ENCODE measurements around the gene SDHA. TPM values are rescaled to one million over a fixed set of nuclear protein-coding genes. Genes with fewer than 3 reads are reported as not detected.
"Not testable (repeated sequence)": the region's sequence is repeated elsewhere in the genome, so short reads cannot be mapped to it uniquely, and the experiment has no call there.

SDHA gene
- total and polyA plus RNA-seq, 2 of the 8 experiments (the other 6 are each of a cell fraction or from before 2014, with no cell fraction given) = 59.7 to 87.3 TPM

GRCh38 chr5:196350-196749, 21.8 kb upstream of the SDHA start (continued):
- TF ChIP-seq RXRA (IDR thresholded peaks at IDR 0.05; ENCODE audit: insufficient read depth, low read depth, low read length) (no peak), BCL11A (IDR thresholded peaks at IDR 0.05; ENCODE audit: low read depth in 2 of 2, low read length in 2 of 2) (no peak), SIRT6 (IDR thresholded peaks at IDR 0.05; ENCODE audit: low read length) (no peak), E2F6 (IDR thresholded peaks at IDR 0.05) (no peak), EZH2 (IDR thresholded peaks at IDR 0.05; ENCODE audit: low read depth, low read length, severe bottlenecking) (no peak), SAP30 (IDR thresholded peaks at IDR 0.05; ENCODE audit: insufficient read depth, insufficient replicate concordance, low read length) (no peak)

- H4K91ac ChIP-seq (replicated peaks; ENCODE audit: insufficient read length, low read length); H3K9me3 ChIP-seq (ENCODE audit: insufficient read depth in 2 of 2, low read depth in 1 of 2, low read length in 1 of 2); H3K56ac ChIP-seq (replicated peaks; ENCODE audit: insufficient read length, low read depth, low read length); H2BK5ac ChIP-seq (ENCODE audit: low read depth, low read length); FAIRE-seq; POLR2A ChIA-PET (ENCODE audit: partially characterized antibody); CTCF ChIA-PET (ENCODE audit: partially characterized antibody); H3K9ac ChIP-seq (replicated peaks in 1 of 4; ENCODE audit: extremely low read depth in 1 of 4, low read depth in 3 of 4, low read length in 3 of 4); H3K14ac ChIP-seq (ENCODE audit: insufficient read length); H3K79me2 ChIP-seq (ENCODE audit: control insufficient read depth in 1 of 2, insufficient read depth in 2 of 2, low read length in 2 of 2); H2AFZ ChIP-seq (ENCODE audit: low read length); H4K20me1 ChIP-seq (replicated peaks in 1 of 2; ENCODE audit: control insufficient read depth in 1 of 2, insufficient read depth in 2 of 2, low read length in 2 of 2); H4K5ac ChIP-seq (ENCODE audit: insufficient read length, low read depth, low read length); H3K79me1 ChIP-seq (ENCODE audit: low read depth, low read length); H2AK5ac ChIP-seq (ENCODE audit: low read depth, low read length); H3K4me3 ChIP-seq (ENCODE audit: extremely low read depth in 1 of 4, insufficient read depth in 2 of 4, low read depth in 3 of 4, low read length in 4 of 4); H3K4me1 ChIP-seq (replicated peaks in 1 of 4; ENCODE audit: control insufficient read depth in 3 of 4, insufficient read depth in 4 of 4, low read length in 3 of 4); H2BK15ac ChIP-seq (ENCODE audit: low read length); H2BK20ac ChIP-seq (ENCODE audit: low read length); H3K4ac ChIP-seq (replicated peaks; ENCODE audit: insufficient read length, low read depth, low read length); DNase-seq (ENCODE audit: low read depth in 1 of 2, low spot score in 2 of 2); H3K27me3 ChIP-seq (replicated peaks in 1 of 4; ENCODE audit: control insufficient read depth in 3 of 4, extremely low read depth in 1 of 4, insufficient read depth in 3 of 4, low read length in 3 of 4); H3K4me2 ChIP-seq (ENCODE audit: insufficient read depth in 1 of 2, low read depth in 2 of 2, low read length in 2 of 2); H2BK12ac ChIP-seq (ENCODE audit: low read depth, low read length); H3K23me2 ChIP-seq (ENCODE audit: low read depth, low read length); H3K27ac ChIP-seq (ENCODE audit: low read depth, low read length); H3K18ac ChIP-seq (ENCODE audit: extremely low read depth, low read length); H4K8ac ChIP-seq (ENCODE audit: extremely low read depth, insufficient read depth, low read length); H3K23ac ChIP-seq (ENCODE audit: insufficient read length); H3K36me3 ChIP-seq (ENCODE audit: control insufficient read depth in 2 of 4, insufficient read depth in 4 of 4, low read length in 3 of 4); H2BK120ac ChIP-seq (replicated peaks; ENCODE audit: low read depth, low read length): not testable (repeated sequence)
- WGBS, 2 experiments (ENCODE audit: extremely low coverage in 1 of 2, insufficient coverage in 1 of 2, insufficient read length in 1 of 2, insufficient replicate concordance in 2 of 2, low coverage in 1 of 2, low lambda C conversion rate in 2 of 2, missing lambda C conversion rate in 1 of 2) = 68% methylated on average over 18 of the region's 18 CpGs; no CpG with 5 or more reads in 1 of the 2 experiments
Measured at GRCh38 chr5:197031-197430, 21.1 kb upstream of the SDHA start.
